Placental epithelial cell (primary cell): ENCODE measurements around the gene CRIP1. TPM values are rescaled to one million over a fixed set of nuclear protein-coding genes. Genes with fewer than 3 reads are reported as not detected.

Experiments used
- total RNA-seq: library from RNA; depleted of rRNA; stranded (reverse); fragments of >200 nt; gene quantifications from 2 replicates; pipeline ENCODE4 v1.2.3, GENCODE V29; 2012

Gene CRIP1, protein sequence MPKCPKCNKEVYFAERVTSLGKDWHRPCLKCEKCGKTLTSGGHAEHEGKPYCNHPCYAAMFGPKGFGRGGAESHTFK
- total RNA-seq, result 5.5 and 9.8 TPM in 2 replicates

DNA sequence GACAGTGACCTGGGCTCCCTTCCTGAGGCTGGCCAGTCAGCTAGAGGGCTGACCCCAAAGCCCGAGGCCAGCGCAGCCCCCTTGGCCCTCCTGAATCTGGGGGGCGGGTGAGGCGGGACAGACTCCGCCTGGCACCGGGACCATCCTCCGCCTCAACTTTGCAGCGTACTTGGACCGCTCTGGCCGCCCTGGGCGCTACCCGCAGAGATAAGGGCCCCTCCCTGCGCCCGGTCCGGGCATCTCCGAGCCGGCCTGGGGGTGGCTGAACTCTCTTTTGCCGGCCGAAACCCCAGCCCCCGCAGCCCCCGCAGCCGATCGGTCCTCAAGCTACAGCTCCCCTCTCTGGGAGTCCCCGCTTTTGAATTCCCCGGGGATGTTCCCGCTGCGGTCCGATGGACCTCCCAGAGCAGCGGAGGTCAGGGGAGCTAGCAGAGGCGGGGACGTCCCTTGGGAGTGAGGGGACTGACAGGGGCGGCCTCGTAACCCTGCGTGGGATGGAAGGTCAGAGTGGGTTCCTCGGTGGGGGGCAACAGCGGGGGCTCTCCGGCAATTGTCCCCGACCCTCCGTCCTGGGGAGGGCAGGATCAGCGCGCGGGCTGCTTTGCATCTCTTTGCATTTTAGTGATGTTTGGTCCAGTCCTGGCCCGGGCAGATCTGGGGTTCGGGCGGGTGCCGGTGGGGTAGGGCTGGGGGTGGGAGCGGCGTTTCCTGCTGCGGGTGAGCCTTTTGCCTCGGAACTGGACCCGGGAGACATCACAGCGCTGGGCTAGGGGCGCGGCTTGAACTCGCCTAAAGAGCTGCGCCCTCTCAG is at the start of gene CRIP1:
Gene CRIP1, plus strand, starts transcription at position 724 of the 811 bp plus-strand sequence. CDS start 374 bp downstream, outside the sequence.

DNA sequence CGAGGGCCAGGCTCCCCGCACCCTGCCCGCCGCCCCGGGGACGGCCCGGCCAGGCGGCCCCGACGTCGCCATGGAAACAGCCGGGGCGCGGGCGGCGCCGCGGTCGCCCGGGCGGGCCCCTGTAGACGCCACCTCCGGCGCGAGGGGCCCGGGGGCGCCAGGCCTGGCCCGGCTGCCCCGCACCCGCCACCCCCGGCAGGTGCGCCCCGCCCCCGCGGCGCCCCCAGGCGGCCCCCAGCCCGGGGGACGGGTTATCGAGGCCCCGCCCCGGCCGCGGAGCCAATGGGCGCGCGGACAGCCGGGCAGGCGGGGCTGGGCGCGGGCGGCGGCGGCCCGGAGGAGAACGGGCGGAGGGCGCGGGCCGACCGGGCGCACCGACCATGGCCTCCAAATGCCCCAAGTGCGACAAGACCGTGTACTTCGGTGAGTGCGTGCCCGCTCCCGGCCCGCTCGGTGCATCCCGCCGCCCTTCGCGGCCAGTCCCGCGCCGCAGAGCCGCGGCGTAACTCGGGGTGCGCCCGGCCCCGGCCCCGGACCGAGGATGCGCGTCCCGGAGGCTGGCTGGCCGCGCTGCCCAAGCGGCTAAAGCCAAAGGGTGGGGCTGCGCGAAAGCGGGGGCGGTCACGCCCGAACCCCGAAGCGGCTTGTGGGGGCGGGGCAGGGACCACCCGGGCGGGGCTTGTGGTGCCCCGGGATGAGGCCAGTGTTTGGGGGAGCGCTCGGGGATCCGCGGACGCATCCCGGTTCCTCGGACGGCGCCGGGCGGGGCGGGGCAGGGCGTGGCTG is 12.0 kb upstream of the CRIP1 start, which contains the start of gene CRIP2:
Gene CRIP2, plus strand, starts transcription at position 339 of the 786 bp plus-strand sequence. Its CDS starts 42 bp downstream, at position 381.

DNA sequence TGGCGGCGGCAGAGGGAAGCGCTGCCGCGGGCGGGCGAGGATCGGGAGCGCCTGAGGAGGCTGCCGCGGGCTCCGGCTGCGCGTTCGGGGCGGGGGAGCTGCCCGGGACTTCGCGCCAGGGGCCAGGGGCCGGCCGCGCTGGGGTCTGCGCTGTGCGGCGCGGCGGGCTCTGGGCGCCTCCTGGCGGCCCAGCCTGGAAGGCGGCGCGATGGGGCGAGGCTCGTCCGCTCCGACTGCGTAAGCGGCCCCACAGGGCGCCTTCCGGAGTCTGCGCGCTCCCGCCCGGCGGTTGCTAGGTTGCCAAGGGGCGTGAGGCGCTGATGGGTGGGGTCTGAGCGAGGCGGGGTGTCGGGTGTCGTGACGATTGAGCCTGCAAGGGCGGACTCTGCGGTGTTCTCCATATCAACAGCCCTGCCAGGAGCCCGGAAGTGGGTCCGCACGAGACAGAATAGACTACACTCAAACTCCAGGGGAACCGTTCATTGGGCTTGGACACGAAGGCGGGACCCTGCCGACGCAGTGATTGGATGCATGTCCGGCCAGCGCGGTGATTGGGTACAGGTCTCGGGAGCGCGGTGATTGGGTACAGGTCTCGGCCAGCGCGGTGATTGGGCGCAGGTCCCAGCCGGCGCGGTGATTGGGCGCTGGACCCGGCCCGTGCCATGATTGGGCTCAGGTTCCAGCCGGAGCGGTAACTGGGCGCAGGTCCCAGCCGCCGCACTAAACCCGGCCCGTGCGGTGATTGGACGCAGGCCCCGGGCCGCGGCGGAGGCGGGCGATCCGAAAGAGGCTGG is 4.1 kb downstream of the CRIP1 start, which contains the start of gene TEDC1:
Gene TEDC1, plus strand, starts transcription at position 675 of the 794 bp plus-strand sequence. CDS start 130 bp downstream, outside the sequence.

DNA sequence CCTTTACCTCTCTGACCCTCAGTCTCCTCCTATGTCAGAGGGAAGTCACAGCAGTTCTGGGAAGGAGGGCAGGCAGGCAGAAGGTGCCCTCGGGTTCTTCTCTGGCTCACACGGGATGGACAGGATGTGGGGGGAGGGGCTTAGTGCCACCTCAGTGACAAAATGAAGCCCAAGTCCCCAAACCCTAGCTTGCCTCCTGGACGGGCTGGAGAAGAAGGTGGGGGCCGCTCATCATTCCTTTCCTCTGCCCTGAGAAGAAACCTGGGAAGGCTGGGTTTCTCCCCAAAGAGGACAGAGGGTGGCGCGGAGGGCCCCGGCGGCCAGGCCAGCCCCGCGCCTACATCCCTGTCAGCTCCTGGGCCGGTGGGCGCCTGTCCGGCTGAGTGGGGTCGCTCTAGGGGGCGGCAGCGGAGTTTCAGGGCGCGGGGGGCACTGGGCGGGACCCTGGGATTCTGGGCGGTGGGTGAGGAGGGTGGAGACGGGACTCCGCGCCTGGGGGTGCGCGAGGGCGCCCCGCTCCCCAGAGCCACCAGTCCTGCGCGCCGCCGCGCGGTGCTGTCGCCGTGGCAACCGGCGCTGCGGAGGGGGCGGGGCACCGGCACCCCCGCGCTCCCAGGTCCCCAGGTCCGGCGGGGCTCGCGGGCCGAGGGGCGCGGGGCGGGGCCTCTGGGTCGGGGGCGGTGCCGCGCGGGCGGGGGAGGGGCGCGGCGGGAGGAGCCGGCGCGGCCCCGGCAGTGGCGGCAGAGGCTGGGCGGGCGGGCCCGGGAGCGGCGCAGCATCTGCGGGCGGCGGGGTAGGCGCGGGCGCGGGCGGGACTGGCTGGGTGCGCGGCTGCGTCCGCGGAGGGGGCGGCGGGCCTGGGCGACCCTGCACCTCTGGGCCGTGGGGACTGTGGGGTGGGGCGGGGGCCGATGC is 39.4 kb downstream of the CRIP1 start, which contains the start of gene TMEM121:
Gene TMEM121, plus strand, starts transcription at position 723 of the 915 bp plus-strand sequence. CDS start 2,252 bp downstream, outside the sequence.

Other genes starting within 250 kb of the CRIP1 start
- 40.8 and 60.9 TPM in 2 replicates for gene BTBD6, start 238.4 kb upstream of the CRIP1 start, total RNA-seq
- gene BRF1, start 185.9 kb upstream of the CRIP1 start, total RNA-seq, result 50.3 and 51.5 TPM in 2 replicates
- gene PACS2, start 172.1 kb upstream of the CRIP1 start, total RNA-seq, result 50.4 and 56.5 TPM in 2 replicates
- 0.39 and 0.54 TPM in 2 replicates for gene TEX22, start 88.3 kb upstream of the CRIP1 start, total RNA-seq
- gene MTA1, start 67.1 kb upstream of the CRIP1 start, total RNA-seq, result 49.2 and 74.6 TPM in 2 replicates
- gene CRIP2, start 12.1 kb upstream of the CRIP1 start, total RNA-seq, result 3.7 and 14.5 TPM in 2 replicates
- 5.9 and 7.0 TPM in 2 replicates for gene TEDC1, start 4.4 kb downstream of the CRIP1 start, total RNA-seq
- 3.3 and 3.9 TPM in 2 replicates for gene TMEM121, start 39.7 kb downstream of the CRIP1 start, total RNA-seq